ENCODE measurements around the gene TLR9.

DNA sequence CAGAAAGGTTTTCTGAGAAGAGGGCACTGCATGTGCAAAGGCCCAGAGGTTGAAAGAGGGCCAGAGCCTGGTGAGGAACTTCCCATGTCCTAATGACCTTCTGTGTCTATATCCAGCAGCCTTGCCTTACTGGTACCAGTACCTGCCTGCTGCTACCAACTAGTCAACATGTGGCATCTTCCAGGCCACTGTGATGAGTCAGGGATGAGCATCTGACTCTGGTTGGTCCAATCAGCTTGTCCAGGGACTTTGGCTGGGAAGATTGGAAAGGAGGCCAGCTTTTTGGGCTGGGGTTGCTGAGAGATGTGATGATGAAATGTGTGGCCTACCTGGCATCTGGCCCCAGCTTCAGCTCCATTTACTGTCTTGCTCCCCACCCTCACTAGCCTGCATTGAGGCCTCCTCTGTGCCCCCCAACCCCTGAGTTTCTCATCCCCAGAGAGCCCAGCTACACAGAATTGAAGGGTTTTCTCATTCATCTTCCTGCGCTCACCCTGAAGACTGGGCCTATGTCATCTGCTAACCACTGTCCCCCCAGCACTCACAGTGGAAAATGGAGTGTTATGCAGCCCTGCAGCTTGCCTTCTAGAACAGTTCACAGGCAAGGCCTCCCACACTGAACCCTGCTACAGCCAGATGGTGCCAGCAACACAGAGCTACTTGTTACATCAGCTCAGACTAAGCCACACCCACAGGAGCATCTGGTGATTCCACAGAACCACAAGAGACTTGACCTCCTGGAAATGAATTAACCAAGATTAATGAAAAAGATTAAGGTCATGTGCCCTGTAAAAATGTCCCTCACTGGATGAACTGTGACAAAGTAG lies 14.8 kb upstream of the TLR9 start:
- TF ChIP-seq, protein P1, sequence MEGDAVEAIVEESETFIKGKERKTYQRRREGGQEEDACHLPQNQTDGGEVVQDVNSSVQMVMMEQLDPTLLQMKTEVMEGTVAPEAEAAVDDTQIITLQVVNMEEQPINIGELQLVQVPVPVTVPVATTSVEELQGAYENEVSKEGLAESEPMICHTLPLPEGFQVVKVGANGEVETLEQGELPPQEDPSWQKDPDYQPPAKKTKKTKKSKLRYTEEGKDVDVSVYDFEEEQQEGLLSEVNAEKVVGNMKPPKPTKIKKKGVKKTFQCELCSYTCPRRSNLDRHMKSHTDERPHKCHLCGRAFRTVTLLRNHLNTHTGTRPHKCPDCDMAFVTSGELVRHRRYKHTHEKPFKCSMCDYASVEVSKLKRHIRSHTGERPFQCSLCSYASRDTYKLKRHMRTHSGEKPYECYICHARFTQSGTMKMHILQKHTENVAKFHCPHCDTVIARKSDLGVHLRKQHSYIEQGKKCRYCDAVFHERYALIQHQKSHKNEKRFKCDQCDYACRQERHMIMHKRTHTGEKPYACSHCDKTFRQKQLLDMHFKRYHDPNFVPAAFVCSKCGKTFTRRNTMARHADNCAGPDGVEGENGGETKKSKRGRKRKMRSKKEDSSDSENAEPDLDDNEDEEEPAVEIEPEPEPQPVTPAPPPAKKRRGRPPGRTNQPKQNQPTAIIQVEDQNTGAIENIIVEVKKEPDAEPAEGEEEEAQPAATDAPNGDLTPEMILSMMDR (IDR thresholded peaks at IDR 0.05), result no peak
- TF ChIP-seq POLR2AphosphoS5 (IDR thresholded peaks at IDR 0.05), result no peak
